ENCODE results near the gene AATK.

The AATK gene

DNA sequence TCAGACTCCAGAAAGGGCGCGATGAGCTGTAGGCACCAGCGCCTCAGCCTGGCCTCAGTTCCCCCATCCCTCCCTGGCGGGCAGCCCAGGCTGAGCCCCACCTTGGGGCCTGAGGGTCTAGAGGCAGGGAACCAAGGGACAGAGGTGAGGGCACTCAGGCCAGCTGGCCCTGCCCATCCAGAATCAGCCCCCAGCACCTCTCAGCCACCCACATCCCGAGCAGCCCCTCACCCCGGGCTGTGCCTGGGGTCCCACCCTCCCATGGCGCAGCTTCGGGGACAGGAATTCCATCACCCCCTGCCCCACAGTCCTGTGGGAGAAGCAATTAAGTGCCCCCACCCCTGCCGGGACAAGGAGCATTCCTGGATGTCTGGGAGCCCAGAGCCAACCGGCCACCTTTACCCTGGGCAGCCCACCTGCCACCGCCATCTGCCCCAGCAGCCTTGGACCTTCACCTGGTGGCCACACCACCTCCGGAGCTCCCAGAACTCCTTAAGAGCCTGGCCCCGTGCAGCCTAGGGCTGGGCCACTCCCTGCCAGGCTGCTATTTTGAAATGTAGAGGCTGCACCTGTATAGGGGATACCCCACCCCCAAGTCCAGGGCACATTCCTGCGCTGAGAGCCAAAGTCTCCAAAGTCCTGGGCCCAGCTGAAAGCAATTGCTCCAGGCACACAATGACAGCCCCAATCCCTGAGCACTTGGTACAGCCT, 34.4 kb downstream of the AATK start:
- no peak overlapping the region for H2BK120ac ChIP-seq (ENCODE audit: low read depth, low read length)
- no peak for DNase-seq
- no peak overlapping the region for H4K8ac ChIP-seq (ENCODE audit: low read depth, low read length)
- H3K79me1 ChIP-seq (ENCODE audit: low read length), result no peaks in the 10 kb centered on the region
- no peak overlapping the region for H3K23ac ChIP-seq (ENCODE audit: low read length)
- H3K18ac ChIP-seq (ENCODE audit: low read length), result no peak overlapping the region
- no peak overlapping the region for H3K4ac ChIP-seq (ENCODE audit: low read depth, low read length)
- H3K4me2 ChIP-seq (ENCODE audit: low read length), result no peak overlapping the region
- WGBS (ENCODE audit: extremely low coverage, insufficient coverage, low lambda C conversion rate), result no CpG with 5 or more reads among the region's 14 CpGs
- H3K27ac ChIP-seq (ENCODE audit: low read depth, low read length), result no peak overlapping the region
- no peak overlapping the region for H2AK5ac ChIP-seq (ENCODE audit: low read length)
- H3K4me3 ChIP-seq (ENCODE audit: low read length), result no peak overlapping the region
- H4K5ac ChIP-seq (ENCODE audit: low read length), result no peak overlapping the region
- H3K27me3 ChIP-seq (ENCODE audit: insufficient read depth, low read length, poor library complexity), result no peaks in the 10 kb centered on the region
- H3K4me1 ChIP-seq (ENCODE audit: control insufficient read depth, low read depth, low read length), result no peaks in the 10 kb centered on the region
- no peak overlapping the region for H3K56ac ChIP-seq (ENCODE audit: low read length)
- no peaks in the 10 kb centered on the region for H3K36me3 ChIP-seq (ENCODE audit: control insufficient read depth, insufficient read depth, low read length)
- H3K9ac ChIP-seq (ENCODE audit: low read length), result no peak overlapping the region
- no peak overlapping the region for H2BK15ac ChIP-seq (replicated peaks; ENCODE audit: low read depth)
- H3K79me2 ChIP-seq (ENCODE audit: control insufficient read depth, insufficient read depth, low read length), result no peaks in the 10 kb centered on the region
- no peak overlapping the region for H2BK5ac ChIP-seq (ENCODE audit: low read length)

DNA sequence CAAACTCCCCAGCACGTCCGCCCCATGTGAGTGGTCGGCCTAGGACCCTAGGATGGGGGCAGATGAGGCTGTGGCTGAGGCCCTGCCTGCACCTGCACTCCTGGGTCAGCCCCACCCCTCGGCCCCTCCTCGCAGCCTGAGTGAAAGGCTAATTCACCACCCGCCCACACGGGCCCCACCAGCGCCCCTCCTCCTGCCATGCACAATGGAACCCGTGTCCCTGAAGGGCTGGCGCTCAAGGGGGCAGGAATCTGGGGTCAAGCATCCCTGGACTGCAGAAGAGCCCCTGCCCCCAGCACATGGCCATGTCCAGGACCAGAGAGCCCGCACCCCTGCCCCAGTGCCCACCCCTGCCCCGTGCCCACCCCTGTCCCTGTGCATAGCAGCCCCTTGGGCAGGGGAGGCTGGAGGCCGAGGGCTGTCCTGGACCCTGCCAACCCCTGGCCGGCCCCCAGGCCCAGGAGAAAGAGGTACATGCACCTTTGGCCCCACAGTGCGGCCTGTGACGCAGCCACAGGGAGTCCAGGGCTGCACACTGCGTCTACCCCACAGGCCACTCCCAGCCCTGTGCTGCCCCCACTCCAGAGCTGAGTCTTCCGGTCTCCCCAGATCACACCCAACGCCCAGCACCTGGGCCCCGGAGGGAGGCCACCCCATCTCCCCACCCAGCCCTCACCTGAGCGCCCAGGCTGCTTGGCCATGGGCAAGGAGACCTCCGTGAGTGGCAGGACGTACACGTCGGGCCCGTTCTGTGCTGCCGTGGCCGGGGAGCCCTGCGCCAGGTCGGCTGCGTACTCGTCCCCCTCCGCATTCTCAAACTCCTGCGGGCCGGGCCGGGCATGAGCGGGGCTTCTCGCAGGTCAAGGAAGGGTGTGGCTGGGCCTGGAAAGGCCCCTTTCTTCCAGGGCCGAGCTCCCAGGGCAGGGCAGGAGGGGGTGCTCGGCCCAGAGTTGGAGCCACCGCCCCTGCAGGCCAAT, 35.3 kb downstream of the AATK start:
- Histone ChIP-seq H3K4me2 (ENCODE audit: low read length) (no peak overlapping the region), H2AK5ac (ENCODE audit: low read length) (no peak overlapping the region), H2BK15ac (replicated peaks; ENCODE audit: low read depth) (no peak overlapping the region), H3K27ac (ENCODE audit: low read depth, low read length) (no peak overlapping the region), H3K79me1 (ENCODE audit: low read length) (no peaks in the 10 kb centered on the region), H4K5ac (ENCODE audit: low read length) (no peak overlapping the region), H3K27me3 (ENCODE audit: insufficient read depth, low read length, poor library complexity) (no peaks in the 10 kb centered on the region), H3K79me2 (ENCODE audit: control insufficient read depth, insufficient read depth, low read length) (no peaks in the 10 kb centered on the region), H3K4me3 (ENCODE audit: low read length) (no peak overlapping the region), H3K56ac (ENCODE audit: low read length) (no peak overlapping the region), H2BK5ac (ENCODE audit: low read length) (no peak overlapping the region), H3K18ac (ENCODE audit: low read length) (no peak overlapping the region), H3K4ac (ENCODE audit: low read depth, low read length) (no peak overlapping the region), H4K8ac (ENCODE audit: low read depth, low read length) (no peak overlapping the region), H3K4me1 (ENCODE audit: control insufficient read depth, low read depth, low read length) (no peaks in the 10 kb centered on the region), H3K36me3 (ENCODE audit: control insufficient read depth, insufficient read depth, low read length) (no peaks in the 10 kb centered on the region), H3K9ac (ENCODE audit: low read length) (no peak overlapping the region), H2BK120ac (ENCODE audit: low read depth, low read length) (no peak overlapping the region), H3K23ac (ENCODE audit: low read length) (no peak overlapping the region)
- WGBS (ENCODE audit: extremely low coverage, insufficient coverage, low lambda C conversion rate), result no CpG with 5 or more reads among the region's 41 CpGs
- no peak for DNase-seq

DNA sequence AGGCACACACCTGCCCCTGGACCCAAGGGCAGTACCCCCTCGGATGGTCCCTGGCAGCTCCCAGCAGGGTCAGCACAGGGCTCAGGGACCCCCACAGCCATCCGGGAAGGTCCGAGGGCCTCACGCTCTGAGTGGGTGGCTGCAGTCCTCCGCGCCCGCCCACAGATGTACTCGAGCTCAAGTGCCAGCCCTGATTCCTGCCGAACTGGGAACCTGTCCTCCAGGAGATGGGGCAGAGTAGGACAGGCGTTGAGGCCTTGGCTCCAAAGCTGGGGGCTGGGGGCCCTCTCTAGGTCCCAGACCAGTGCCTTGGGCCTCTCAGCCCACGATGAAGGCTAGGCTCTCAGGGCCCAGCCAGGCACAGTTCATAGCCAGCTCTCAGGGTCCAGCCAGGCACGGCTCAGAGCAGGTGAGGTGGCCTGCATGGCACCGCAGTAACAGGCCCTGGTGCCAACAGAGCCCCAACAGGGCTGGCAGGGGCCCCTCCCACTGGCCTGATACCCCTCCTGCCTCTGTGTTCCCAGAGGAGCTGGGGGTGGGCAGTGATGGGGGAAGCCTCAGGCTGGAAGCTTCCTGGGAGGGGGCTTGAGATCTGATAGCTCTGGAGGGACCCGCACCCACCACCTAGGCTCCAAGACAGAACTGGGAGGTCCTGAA, 36.2 kb downstream of the AATK start:
- no peak overlapping the region for H4K8ac ChIP-seq (ENCODE audit: low read depth, low read length)
- no peak overlapping the region for H2BK15ac ChIP-seq (replicated peaks; ENCODE audit: low read depth)
- H3K4me2 ChIP-seq (ENCODE audit: low read length), result no peak overlapping the region
- H3K18ac ChIP-seq (ENCODE audit: low read length), result no peak overlapping the region
- no peak overlapping the region for H3K56ac ChIP-seq (ENCODE audit: low read length)
- no peaks in the 10 kb centered on the region for H3K4me1 ChIP-seq (ENCODE audit: control insufficient read depth, low read depth, low read length)
- no peak for DNase-seq
- H2AK5ac ChIP-seq (ENCODE audit: low read length), result no peak overlapping the region
- H3K27ac ChIP-seq (ENCODE audit: low read depth, low read length), result no peak overlapping the region
- H3K4me3 ChIP-seq (ENCODE audit: low read length), result no peak overlapping the region
- H3K9ac ChIP-seq (ENCODE audit: low read length), result no peak overlapping the region
- no peak overlapping the region for H3K4ac ChIP-seq (ENCODE audit: low read depth, low read length)
- H3K79me1 ChIP-seq (ENCODE audit: low read length), result no peaks in the 10 kb centered on the region
- no peaks in the 10 kb centered on the region for H3K36me3 ChIP-seq (ENCODE audit: control insufficient read depth, insufficient read depth, low read length)
- WGBS (ENCODE audit: extremely low coverage, insufficient coverage, low lambda C conversion rate), result no CpG with 5 or more reads among the region's 14 CpGs
- H3K79me2 ChIP-seq (ENCODE audit: control insufficient read depth, insufficient read depth, low read length), result no peaks in the 10 kb centered on the region
- no peak overlapping the region for H3K23ac ChIP-seq (ENCODE audit: low read length)
- no peak overlapping the region for H4K5ac ChIP-seq (ENCODE audit: low read length)
- no peaks in the 10 kb centered on the region for H3K27me3 ChIP-seq (ENCODE audit: insufficient read depth, low read length, poor library complexity)
- H2BK5ac ChIP-seq (ENCODE audit: low read length), result no peak overlapping the region
- no peak overlapping the region for H2BK120ac ChIP-seq (ENCODE audit: low read depth, low read length)

DNA sequence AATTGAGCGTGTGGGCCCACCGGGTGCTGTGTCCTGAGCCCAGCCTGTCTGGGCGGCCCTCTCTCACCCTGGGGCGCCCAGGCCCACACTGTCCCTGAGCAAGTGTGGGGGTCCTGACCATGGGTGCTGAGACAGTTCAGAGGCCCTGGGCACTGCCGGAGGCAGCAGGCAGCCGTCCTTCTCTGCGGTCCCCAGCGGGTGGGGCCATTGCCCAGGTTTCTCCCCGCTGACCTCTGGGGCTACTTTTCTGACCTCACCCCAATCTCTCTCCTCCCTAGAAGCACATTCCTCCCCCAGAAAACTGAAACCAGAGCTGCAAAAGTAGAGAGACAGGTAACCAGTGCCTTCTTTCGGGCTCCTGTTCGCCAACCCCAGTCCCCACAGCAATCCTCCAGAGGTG, 36.7 kb downstream of the AATK start:
- H3K4me2 ChIP-seq (ENCODE audit: low read length), result no peak overlapping the region
- no peak overlapping the region for H2BK5ac ChIP-seq (ENCODE audit: low read length)
- H3K18ac ChIP-seq (ENCODE audit: low read length), result no peak overlapping the region
- H3K27me3 ChIP-seq (ENCODE audit: insufficient read depth, low read length, poor library complexity), result no peaks in the 10 kb centered on the region
- no peaks in the 10 kb centered on the region for H3K79me1 ChIP-seq (ENCODE audit: low read length)
- no peak overlapping the region for H2BK120ac ChIP-seq (ENCODE audit: low read depth, low read length)
- no peak overlapping the region for H3K4ac ChIP-seq (ENCODE audit: low read depth, low read length)
- H3K4me3 ChIP-seq (ENCODE audit: low read length), result no peak overlapping the region
- no peak for DNase-seq
- H3K23ac ChIP-seq (ENCODE audit: low read length), result no peak overlapping the region
- no peak overlapping the region for H4K8ac ChIP-seq (ENCODE audit: low read depth, low read length)
- H3K9ac ChIP-seq (ENCODE audit: low read length), result no peak overlapping the region
- H3K56ac ChIP-seq (ENCODE audit: low read length), result no peak overlapping the region
- no peak overlapping the region for H3K27ac ChIP-seq (ENCODE audit: low read depth, low read length)
- no CpG with 5 or more reads among the region's 11 CpGs for WGBS (ENCODE audit: extremely low coverage, insufficient coverage, low lambda C conversion rate)
- no peak overlapping the region for H2BK15ac ChIP-seq (replicated peaks; ENCODE audit: low read depth)
- H3K4me1 ChIP-seq (ENCODE audit: control insufficient read depth, low read depth, low read length), result no peaks in the 10 kb centered on the region
- no peak overlapping the region for H4K5ac ChIP-seq (ENCODE audit: low read length)
- no peaks in the 10 kb centered on the region for H3K36me3 ChIP-seq (ENCODE audit: control insufficient read depth, insufficient read depth, low read length)
- H3K79me2 ChIP-seq (ENCODE audit: control insufficient read depth, insufficient read depth, low read length), result no peaks in the 10 kb centered on the region
- no peak overlapping the region for H2AK5ac ChIP-seq (ENCODE audit: low read length)

DNA sequence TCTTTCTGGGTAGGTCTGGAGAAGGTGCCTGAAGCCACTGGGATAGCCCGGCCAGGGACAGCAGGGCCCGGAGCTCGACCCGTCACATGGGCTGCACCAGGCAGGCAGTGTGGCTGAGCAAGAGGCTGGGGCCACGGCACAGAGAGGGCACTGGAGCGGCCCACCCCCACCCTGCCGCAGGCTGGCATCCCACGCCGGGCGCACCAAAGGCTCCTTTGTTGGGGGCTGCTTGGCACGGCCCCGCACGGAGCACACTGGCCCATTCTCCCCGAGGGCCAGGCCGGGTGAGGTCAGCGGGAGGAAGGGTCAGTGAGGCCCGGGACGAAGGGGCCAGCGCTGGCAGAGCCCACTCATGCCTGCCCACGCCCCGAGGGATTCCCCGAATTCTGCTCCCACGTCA, 37.2 kb downstream of the AATK start:
- no peak overlapping the region for H2BK5ac ChIP-seq (ENCODE audit: low read length)
- H2BK15ac ChIP-seq (replicated peaks; ENCODE audit: low read depth), result no peak overlapping the region
- H3K23ac ChIP-seq (ENCODE audit: low read length), result no peak overlapping the region
- H3K56ac ChIP-seq (ENCODE audit: low read length), result no peak overlapping the region
- no peak overlapping the region for H3K18ac ChIP-seq (ENCODE audit: low read length)
- H3K27ac ChIP-seq (ENCODE audit: low read depth, low read length), result no peak overlapping the region
- H2BK120ac ChIP-seq (ENCODE audit: low read depth, low read length), result no peak overlapping the region
- H3K9ac ChIP-seq (ENCODE audit: low read length), result no peak overlapping the region
- H2AK5ac ChIP-seq (ENCODE audit: low read length), result no peak overlapping the region
- no peak overlapping the region for H4K5ac ChIP-seq (ENCODE audit: low read length)
- H3K79me2 ChIP-seq (ENCODE audit: control insufficient read depth, insufficient read depth, low read length), result no peaks in the 10 kb centered on the region
- WGBS (ENCODE audit: extremely low coverage, insufficient coverage, low lambda C conversion rate), result no CpG with 5 or more reads among the region's 23 CpGs
- H3K79me1 ChIP-seq (ENCODE audit: low read length), result no peaks in the 10 kb centered on the region
- H3K27me3 ChIP-seq (ENCODE audit: insufficient read depth, low read length, poor library complexity), result no peaks in the 10 kb centered on the region
- no peak overlapping the region for H3K4me3 ChIP-seq (ENCODE audit: low read length)
- H3K4me2 ChIP-seq (ENCODE audit: low read length), result no peak overlapping the region
- H3K36me3 ChIP-seq (ENCODE audit: control insufficient read depth, insufficient read depth, low read length), result no peaks in the 10 kb centered on the region
- no peak overlapping the region for H4K8ac ChIP-seq (ENCODE audit: low read depth, low read length)
- no peak overlapping the region for H3K4ac ChIP-seq (ENCODE audit: low read depth, low read length)
- no peaks in the 10 kb centered on the region for H3K4me1 ChIP-seq (ENCODE audit: control insufficient read depth, low read depth, low read length)
- no peak for DNase-seq

All from mesendoderm (in vitro differentiated cells).